GM12878 (cell line): Measurements from ENCODE around the gene FKBP2. TPM values are rescaled to one million over a fixed set of nuclear protein-coding genes. Genes with fewer than 3 reads are reported as not detected.

ENCODE experiments used
- BACH1 ChIP-seq: fragments of 450-650 bp; IDR thresholded peaks from 2 replicates; pipeline ENCODE4 v1.6.1; 2017; ENCODE audit warnings: mild to moderate bottlenecking, borderline replicate concordance
- BCL3 ChIP-seq: IDR thresholded peaks from 2 replicates; pipeline ENCODE4 v1.6.1; 2011; ENCODE audit warnings: borderline replicate concordance, low read depth, mild to moderate bottlenecking, moderate library complexity, low read length; ENCODE audit not compliant: insufficient read depth, poor library complexity, severe bottlenecking
- BRCA1 ChIP-seq: IDR thresholded peaks from 2 replicates; pipeline ENCODE4 v1.6.1; 2011; ENCODE audit warnings: low read depth, low read length, improper control_type of control experiment
- CBFB ChIP-seq: IDR thresholded peaks from 2 replicates; pipeline ENCODE4 v1.6.1; 2016; ENCODE audit warnings: antibody characterized with exemption, low read depth
- CEBPB ChIP-seq, 2 experiments: fragments of 150-350 bp in 1 of 2; IDR thresholded peaks; 2 replicates each; pipeline ENCODE4 v1.6.1; 2012 to 2014; ENCODE audit warnings: low read depth in 2 of 2, low read length in 2 of 2, borderline replicate concordance in 1 of 2, inconsistent platforms in 1 of 2
- EGR1 ChIP-seq, 2 experiments: IDR thresholded peaks; 1 replicate in 1 of 2; 2 replicates in 1 of 2; pipeline ENCODE4 v1.6.1; 2011 to 2012; ENCODE audit warnings: low read depth in 2 of 2, low read length in 2 of 2, borderline replicate concordance in 1 of 2, mild to moderate bottlenecking in 1 of 2, moderate library complexity in 1 of 2
- ELK1 ChIP-seq: IDR thresholded peaks from 2 replicates; pipeline ENCODE4 v1.6.1; 2012; ENCODE audit warnings: low read depth, low read length, improper control_type of control experiment
- HCFC1 ChIP-seq: fragments of 150-350 bp; IDR thresholded peaks from 2 replicates; pipeline ENCODE4 v1.6.1; 2014; ENCODE audit warnings: low read length
- HDAC6 ChIP-seq: fragments of 200-600 bp; sonication (generic); IDR thresholded peaks from one replicate; pipeline ENCODE4 v1.8.0; 2017; ENCODE audit warnings: antibody characterized with exemption; ENCODE audit not compliant: unreplicated experiment
- IKZF2 ChIP-seq, 2 experiments: fragments of 450-650 bp; IDR thresholded peaks; 2 replicates each; pipeline ENCODE4 v1.6.1; 2017; ENCODE audit warnings: mild to moderate bottlenecking in 2 of 2, moderate library complexity in 2 of 2
- KDM1A ChIP-seq: fragments of 200-600 bp; sonication (generic); IDR thresholded peaks from 2 replicates; pipeline ENCODE4 v1.6.1; 2016; ENCODE audit warnings: borderline replicate concordance
- NFXL1 ChIP-seq: fragments of 450-650 bp; IDR thresholded peaks from 2 replicates; pipeline ENCODE4 v1.6.1; 2017; ENCODE audit warnings: antibody characterized with exemption, mild to moderate bottlenecking, borderline replicate concordance
- NRF1 ChIP-seq: conservative IDR thresholded peaks from 2 replicates; pipeline ENCODE4 v1.6.1; 2011; ENCODE audit warnings: mild to moderate bottlenecking, low read depth, low read length, improper control_type of control experiment
- SREBF1 ChIP-seq: IDR thresholded peaks from 2 replicates; pipeline ENCODE4 v1.6.1; 2012; ENCODE audit warnings: mild to moderate bottlenecking, low read length
- STAT1 ChIP-seq: fragments of 450-650 bp; conservative IDR thresholded peaks from 2 replicates; pipeline ENCODE4 v1.6.1; 2014; ENCODE audit warnings: antibody characterized with exemption, mild to moderate bottlenecking
- STAT3 ChIP-seq: IDR thresholded peaks from 2 replicates; pipeline ENCODE4 v1.6.1; 2011; ENCODE audit warnings: low read depth, low read length, improper control_type of control experiment
- YBX1 ChIP-seq: fragments of 450-650 bp; IDR thresholded peaks from 2 replicates; pipeline ENCODE4 v1.6.1; 2016; ENCODE audit warnings: antibody characterized with exemption
- ZBED1 ChIP-seq: IDR thresholded peaks from 2 replicates; pipeline ENCODE4 v1.6.1; 2016; ENCODE audit warnings: borderline replicate concordance
- polyA plus RNA-seq, 11 experiments: library from polyadenylated mRNA; depleted of rRNA in 4 of 11; unstranded in 6 of 11; stranded (reverse) in 5 of 11; fragments of >200 nt; fragmentation: Nextera tagmentation in 4 of 11; fragmentation: Illumina TruSeq in 1 of 11; extraction: Ambion mirVana in 4 of 11; extraction: Trizol in 1 of 11; gene quantifications; 1 replicate in 1 of 11; 2 replicates in 10 of 11; pipeline versions ENCODE4 v1.2.1 to v1.2.3, GENCODE V29; 2011 to 2016; ENCODE audit warnings: inconsistent platforms in 2 of 11, missing spikeins in 2 of 11, low read depth in 1 of 11
- total RNA-seq, 4 experiments: library from RNA; depleted of rRNA in 3 of 4; stranded (reverse); fragments of >200 nt in 3 of 4; fragmentation: Illumina TruSeq in 1 of 4; extraction: Trizol in 1 of 4; gene quantifications; 2 replicates each; pipeline versions ENCODE4 v1.2.1 to v1.2.3, GENCODE V29; 2013 to 2021
- TF ChIP-seq, protein P1 (sequence below): fragments of 450-650 bp; IDR thresholded peaks from 2 replicates; pipeline ENCODE4 v1.6.1; 2018; ENCODE audit warnings: borderline replicate concordance, mild to moderate bottlenecking; ENCODE audit not compliant: partially characterized antibody
- TF ChIP-seq, protein P2 (sequence below): fragments of 450-650 bp; IDR thresholded peaks from 2 replicates; pipeline ENCODE4 v1.6.1; 2017; ENCODE audit warnings: antibody characterized with exemption, mild to moderate bottlenecking, moderate library complexity

The FKBP2 gene
- total and polyA plus RNA-seq, 10 of the 15 experiments (the other 5 are each of a cell fraction or from before 2014, with no cell fraction given): 1.8 to 99.7 (median 39.5) TPM

DNA sequence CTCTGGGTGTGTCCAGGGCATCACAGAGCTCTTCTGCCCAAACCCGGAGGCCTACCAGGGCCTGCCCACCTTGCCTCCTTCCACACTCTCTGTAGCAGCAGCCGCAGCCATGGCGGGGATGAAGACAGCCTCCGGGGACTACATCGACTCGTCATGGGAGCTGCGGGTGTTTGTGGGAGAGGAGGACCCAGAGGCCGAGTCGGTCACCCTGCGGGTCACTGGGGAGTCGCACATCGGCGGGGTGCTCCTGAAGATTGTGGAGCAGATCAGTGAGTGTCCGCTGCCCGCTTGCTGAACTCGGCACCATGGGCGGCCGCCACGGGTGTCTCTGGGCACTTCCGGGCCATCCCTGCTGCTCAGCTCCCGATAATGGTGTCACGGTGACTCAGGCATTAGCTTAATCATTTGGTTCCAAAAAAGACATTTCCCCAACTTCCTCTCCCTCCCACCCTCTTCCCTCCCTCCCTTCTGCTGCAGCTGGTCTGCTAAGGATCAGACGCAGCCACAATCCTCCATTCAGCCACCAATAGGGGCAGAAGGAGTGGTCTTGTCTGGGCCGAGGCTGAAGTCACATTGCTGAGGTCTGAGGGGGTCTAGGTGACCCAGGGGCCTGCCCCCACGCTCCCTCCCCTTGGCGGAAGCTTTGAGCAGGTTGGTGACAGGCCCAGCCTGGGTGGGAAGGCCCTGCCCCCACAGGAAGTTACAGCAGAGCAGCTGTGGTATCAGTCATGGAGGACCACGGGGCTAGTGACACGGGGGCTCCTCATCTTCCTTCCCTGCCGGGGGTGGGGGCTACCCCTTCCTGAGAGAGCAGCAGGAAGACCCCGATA lies 33.4 kb upstream of the FKBP2 start (continued):
- TF ChIP-seq, protein P1, sequence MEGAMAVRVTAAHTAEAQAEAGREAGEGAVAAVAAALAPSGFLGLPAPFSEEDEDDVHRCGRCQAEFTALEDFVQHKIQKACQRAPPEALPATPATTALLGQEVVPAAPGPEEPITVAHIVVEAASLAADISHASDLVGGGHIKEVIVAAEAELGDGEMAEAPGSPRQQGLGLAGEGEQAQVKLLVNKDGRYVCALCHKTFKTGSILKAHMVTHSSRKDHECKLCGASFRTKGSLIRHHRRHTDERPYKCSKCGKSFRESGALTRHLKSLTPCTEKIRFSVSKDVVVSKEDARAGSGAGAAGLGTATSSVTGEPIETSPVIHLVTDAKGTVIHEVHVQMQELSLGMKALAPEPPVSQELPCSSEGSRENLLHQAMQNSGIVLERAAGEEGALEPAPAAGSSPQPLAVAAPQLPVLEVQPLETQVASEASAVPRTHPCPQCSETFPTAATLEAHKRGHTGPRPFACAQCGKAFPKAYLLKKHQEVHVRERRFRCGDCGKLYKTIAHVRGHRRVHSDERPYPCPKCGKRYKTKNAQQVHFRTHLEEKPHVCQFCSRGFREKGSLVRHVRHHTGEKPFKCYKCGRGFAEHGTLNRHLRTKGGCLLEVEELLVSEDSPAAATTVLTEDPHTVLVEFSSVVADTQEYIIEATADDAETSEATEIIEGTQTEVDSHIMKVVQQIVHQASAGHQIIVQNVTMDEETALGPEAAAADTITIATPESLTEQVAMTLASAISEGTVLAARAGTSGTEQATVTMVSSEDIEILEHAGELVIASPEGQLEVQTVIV: peak; percentile 40
- TF ChIP-seq BCL3 (no peak), EGR1 (IDR thresholded peaks at IDR 0.05; ENCODE audit: borderline replicate concordance in 1 of 2, low read depth in 2 of 2, low read length in 2 of 2) (peak; percentile 15 to 55; a peak in 2 of 3 replicates), ZBED1 (peak; percentile 65), ELK1 (peak; percentile 65; the same call in 1 of the 2 replicates), CEBPB (IDR thresholded peaks at IDR 0.05; ENCODE audit: borderline replicate concordance in 1 of 2, low read depth in 2 of 2, low read length in 2 of 2) (no peak), STAT3 (no peak), BRCA1 (no peak), NRF1 (no peak), HCFC1 (no peak), YBX1 (no peak), SREBF1 (no peak), HDAC6 (no peak), IKZF2 (IDR thresholded peaks at IDR 0.05) (peak; percentile 57 to 79), STAT1 (no peak), NFXL1 (no peak), CBFB (peak; percentile 68), KDM1A (no peak), BACH1 (peak; percentile 42; the same call in 1 of the 2 replicates)
- TF ChIP-seq, protein P2, sequence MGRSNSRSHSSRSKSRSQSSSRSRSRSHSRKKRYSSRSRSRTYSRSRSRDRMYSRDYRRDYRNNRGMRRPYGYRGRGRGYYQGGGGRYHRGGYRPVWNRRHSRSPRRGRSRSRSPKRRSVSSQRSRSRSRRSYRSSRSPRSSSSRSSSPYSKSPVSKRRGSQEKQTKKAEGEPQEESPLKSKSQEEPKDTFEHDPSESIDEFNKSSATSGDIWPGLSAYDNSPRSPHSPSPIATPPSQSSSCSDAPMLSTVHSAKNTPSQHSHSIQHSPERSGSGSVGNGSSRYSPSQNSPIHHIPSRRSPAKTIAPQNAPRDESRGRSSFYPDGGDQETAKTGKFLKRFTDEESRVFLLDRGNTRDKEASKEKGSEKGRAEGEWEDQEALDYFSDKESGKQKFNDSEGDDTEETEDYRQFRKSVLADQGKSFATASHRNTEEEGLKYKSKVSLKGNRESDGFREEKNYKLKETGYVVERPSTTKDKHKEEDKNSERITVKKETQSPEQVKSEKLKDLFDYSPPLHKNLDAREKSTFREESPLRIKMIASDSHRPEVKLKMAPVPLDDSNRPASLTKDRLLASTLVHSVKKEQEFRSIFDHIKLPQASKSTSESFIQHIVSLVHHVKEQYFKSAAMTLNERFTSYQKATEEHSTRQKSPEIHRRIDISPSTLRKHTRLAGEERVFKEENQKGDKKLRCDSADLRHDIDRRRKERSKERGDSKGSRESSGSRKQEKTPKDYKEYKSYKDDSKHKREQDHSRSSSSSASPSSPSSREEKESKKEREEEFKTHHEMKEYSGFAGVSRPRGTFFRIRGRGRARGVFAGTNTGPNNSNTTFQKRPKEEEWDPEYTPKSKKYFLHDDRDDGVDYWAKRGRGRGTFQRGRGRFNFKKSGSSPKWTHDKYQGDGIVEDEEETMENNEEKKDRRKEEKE: no peak
